Stimulated activated CD8-positive, alpha-beta memory T cell treated with anti-CD3 and anti-CD28 coated beads, Interleukin-12 subunit alpha, Interleukin-12 subunit beta, amount 100 ng/mL, for 24 hours (primary cell): ENCODE data around the gene HP.
"Not testable (repeated sequence)": the region's sequence is repeated elsewhere in the genome, so short reads cannot be mapped to it uniquely, and the experiment has no call there.

Experiments used
- DNase-seq: peaks from one replicate; pipeline ENCODE4 v3.0.0-alpha.2; 2020; ENCODE audit errors: extremely low read depth

HP gene

GRCh38 chr16:72043058-72043457 lies 11.2 kb upstream of the HP start:
- DNase-seq = no peak

- DNase-seq = no peak
Measured at GRCh38 chr16:72043539-72043938, 10.8 kb upstream of the HP start.

GRCh38 chr16:72044296-72044695 lies 10.0 kb upstream of the HP start:
- DNase-seq = no peak

GRCh38 chr16:72044825-72045359 lies 9.4 kb upstream of the HP start:
- DNase-seq = no peak

- DNase-seq = no peak
Measured at GRCh38 chr16:72049110-72049509, 5.2 kb upstream of the HP start.

GRCh38 chr16:72050769-72051464 lies 3.4 kb upstream of the HP start:
- DNase-seq = no peak

GRCh38 chr16:72051818-72052217 lies 2.5 kb upstream of the HP start:
- DNase-seq = no peak

GRCh38 chr16:72055911-72056310 lies 1.6 kb downstream of the HP start:
- DNase-seq = no peak

GRCh38 chr16:72057313-72057712 lies 3.0 kb downstream of the HP start:
- not testable (repeated sequence) for DNase-seq

GRCh38 chr16:72059060-72059459 lies 4.8 kb downstream of the HP start:
- DNase-seq = not testable (repeated sequence)

GRCh38 chr16:72060405-72060804 lies 6.1 kb downstream of the HP start:
- no peak for DNase-seq

GRCh38 chr16:72061564-72061963 lies 7.3 kb downstream of the HP start:
- no peak for DNase-seq

- no peak for DNase-seq
Measured at GRCh38 chr16:72064361-72064894, 10.1 kb downstream of the HP start.

- DNase-seq = no peak
Measured at GRCh38 chr16:72066747-72067146, 12.4 kb downstream of the HP start.

- no peak for DNase-seq
Measured at GRCh38 chr16:72068930-72069329, 14.6 kb downstream of the HP start.

- DNase-seq = no peak
Measured at GRCh38 chr16:72072514-72073342, 18.4 kb downstream of the HP start.

GRCh38 chr16:72073560-72074230 lies 19.4 kb downstream of the HP start:
- DNase-seq = no peak

GRCh38 chr16:72075067-72075466 lies 20.8 kb downstream of the HP start:
- not testable (repeated sequence) for DNase-seq

- not testable (repeated sequence) for DNase-seq
Measured at GRCh38 chr16:72076991-72077706, 22.8 kb downstream of the HP start.

- DNase-seq = no peak
Measured at GRCh38 chr16:72083778-72084404, 29.6 kb downstream of the HP start.

GRCh38 chr16:72084445-72084844 lies 30.1 kb downstream of the HP start:
- no peak for DNase-seq
